OCI-LY1 (cell line): ENCODE results near the gene DPYSL3.

ENCODE experiments used
- H2AFZ ChIP-seq: fragments of 200-600 bp; sonication (generic), shearing (Covaris generic); 2 replicates; pipeline ENCODE4 v1.6.0; 2014; ENCODE audit warnings: antibody characterized with exemption, mild to moderate bottlenecking, low read length
- H3F3A ChIP-seq: fragments of 200-600 bp; sonication (generic), shearing (Covaris generic); 2 replicates; pipeline ENCODE4 v1.6.0; 2014; ENCODE audit warnings: mild to moderate bottlenecking, antibody characterized with exemption, low read length, moderate library complexity; ENCODE audit not compliant: insufficient read depth
- H3K27ac ChIP-seq: fragments of 200-600 bp; sonication (generic); 2 replicates; pipeline ENCODE4 v1.5.1; 2014; ENCODE audit warnings: low read length, mixed run types, mild to moderate bottlenecking, low read depth; ENCODE audit not compliant: poor library complexity, severe bottlenecking
- H3K27me3 ChIP-seq: fragments of 200-600 bp; sonication (generic); 2 replicates; pipeline ENCODE4 v1.6.0; 2014; ENCODE audit warnings: antibody characterized with exemption, mild to moderate bottlenecking, low read length, moderate library complexity; ENCODE audit not compliant: insufficient read depth
- H3K36me3 ChIP-seq: fragments of 200-600 bp; sonication (generic); 2 replicates; pipeline ENCODE4 v1.6.1; 2014; ENCODE audit warnings: mild to moderate bottlenecking, antibody characterized with exemption, low read length, moderate library complexity, mixed read lengths; ENCODE audit not compliant: insufficient read depth
- H3K4me1 ChIP-seq: fragments of 200-600 bp; sonication (generic); 2 replicates; pipeline ENCODE4 v1.5.1; 2014; ENCODE audit warnings: mild to moderate bottlenecking, low read length, moderate library complexity; ENCODE audit not compliant: insufficient read depth, severe bottlenecking
- H3K4me2 ChIP-seq: fragments of 200-600 bp; sonication (generic), shearing (Covaris generic); 2 replicates; pipeline ENCODE4 v1.6.1; 2014; ENCODE audit warnings: low read length
- H3K4me3 ChIP-seq: fragments of 200-600 bp; sonication (generic); 2 replicates; pipeline ENCODE4 v1.5.1; 2014; ENCODE audit warnings: low read length, low read depth, mild to moderate bottlenecking, mixed read lengths; ENCODE audit not compliant: poor library complexity, severe bottlenecking
- H3K79me2 ChIP-seq: fragments of 200-600 bp; shearing (Covaris generic); 2 replicates; pipeline ENCODE4 v1.6.1; 2016; ENCODE audit warnings: mixed run types, low read length, mixed read lengths; ENCODE audit not compliant: insufficient read depth
- H3K9ac ChIP-seq: fragments of 200-600 bp; sonication (generic), shearing (Covaris generic); 2 replicates; pipeline ENCODE4 v1.6.1; 2014; ENCODE audit warnings: mild to moderate bottlenecking, low read length, mixed read lengths
- H3K9me2 ChIP-seq: fragments of 200-600 bp; sonication (generic), shearing (Covaris generic); 2 replicates; pipeline ENCODE4 v1.6.1; 2014; ENCODE audit warnings: low read depth, mild to moderate bottlenecking, low read length, mixed read lengths
- H3K9me3 ChIP-seq: fragments of 200-600 bp; shearing (Covaris generic); 2 replicates; pipeline ENCODE4 v1.6.1; 2014; ENCODE audit warnings: low read length, mixed read lengths
- H4K20me1 ChIP-seq: fragments of 200-600 bp; sonication (generic), shearing (Covaris generic); 2 replicates; pipeline ENCODE4 v1.6.0; 2016; ENCODE audit warnings: mild to moderate bottlenecking, low read length; ENCODE audit not compliant: insufficient read depth
- CTCF ChIP-seq: fragments of 200-600 bp; sonication (generic), shearing (Covaris generic); IDR thresholded peaks from 2 replicates; pipeline ENCODE4 v1.5.1; 2017; ENCODE audit warnings: mild to moderate bottlenecking, antibody characterized with exemption, low read length, moderate library complexity, mixed read lengths
- EZH2 ChIP-seq: fragments of 200-600 bp; sonication (generic), shearing (Covaris generic); IDR thresholded peaks from 2 replicates; pipeline ENCODE4 v1.8.0; 2017; ENCODE audit warnings: borderline replicate concordance, mixed run types, mild to moderate bottlenecking, antibody characterized with exemption, low read length, moderate library complexity, mixed read lengths

DPYSL3 gene

DNA sequence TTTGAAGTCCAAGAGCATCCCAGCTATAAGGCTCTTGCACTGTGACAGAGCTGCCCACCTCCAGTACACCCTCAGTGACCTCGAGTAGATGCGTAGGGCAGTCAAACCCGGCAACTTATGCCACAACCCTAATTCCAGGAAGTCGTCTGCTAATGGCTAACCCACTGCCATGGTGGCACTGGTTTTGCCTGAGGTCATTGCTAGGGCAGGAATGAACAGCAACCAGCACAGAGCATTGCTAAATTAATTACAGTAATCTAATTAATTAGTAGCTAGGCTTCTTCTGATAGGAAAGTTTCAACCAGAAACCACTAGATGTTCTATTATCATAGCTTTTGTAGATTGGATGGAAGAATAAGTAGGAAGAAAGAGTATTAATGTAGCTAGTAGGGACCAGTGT, 122.8 kb downstream of the DPYSL3 start:
- H3K4me3 ChIP-seq, result no peak overlapping the region
- no peaks in the 10 kb centered on the region for H3K27me3 ChIP-seq
- H3K9me2 ChIP-seq, result no peaks in the 10 kb centered on the region
- TF ChIP-seq CTCF (no peak), EZH2 (no peak)
- H4K20me1 ChIP-seq, result no peaks in the 10 kb centered on the region
- H3K36me3 ChIP-seq, result no peaks in the 10 kb centered on the region
- no peak overlapping the region for H3K9ac ChIP-seq
- H3F3A ChIP-seq, result no peaks in the 10 kb centered on the region
- no peak overlapping the region for H3K4me2 ChIP-seq
- H3K4me1 ChIP-seq, result no peaks in the 10 kb centered on the region
- H2AFZ ChIP-seq, result no peak overlapping the region
- no peak overlapping the region for H3K27ac ChIP-seq
- H3K9me3 ChIP-seq, result no peaks in the 10 kb centered on the region
- H3K79me2 ChIP-seq, result no peaks in the 10 kb centered on the region

GRCh38 chr5:147384346-147385193, 125.3 kb downstream of the DPYSL3 start:
- Histone ChIP-seq H4K20me1 (no peaks in the 10 kb centered on the region), H3K9me2 (no peaks in the 10 kb centered on the region), H3K4me2 (no peak overlapping the region), H3K79me2 (no peaks in the 10 kb centered on the region), H3K27ac (no peak overlapping the region), H2AFZ (no peak overlapping the region), H3K27me3 (no peaks in the 10 kb centered on the region), H3K4me3 (no peak overlapping the region), H3K36me3 (no peaks in the 10 kb centered on the region), H3K4me1 (no peaks in the 10 kb centered on the region), H3K9ac (no peak overlapping the region), H3F3A (no peaks in the 10 kb centered on the region), H3K9me3 (no peaks in the 10 kb centered on the region)
- TF ChIP-seq EZH2, result no peak
- TF ChIP-seq CTCF, result no peak

DNA sequence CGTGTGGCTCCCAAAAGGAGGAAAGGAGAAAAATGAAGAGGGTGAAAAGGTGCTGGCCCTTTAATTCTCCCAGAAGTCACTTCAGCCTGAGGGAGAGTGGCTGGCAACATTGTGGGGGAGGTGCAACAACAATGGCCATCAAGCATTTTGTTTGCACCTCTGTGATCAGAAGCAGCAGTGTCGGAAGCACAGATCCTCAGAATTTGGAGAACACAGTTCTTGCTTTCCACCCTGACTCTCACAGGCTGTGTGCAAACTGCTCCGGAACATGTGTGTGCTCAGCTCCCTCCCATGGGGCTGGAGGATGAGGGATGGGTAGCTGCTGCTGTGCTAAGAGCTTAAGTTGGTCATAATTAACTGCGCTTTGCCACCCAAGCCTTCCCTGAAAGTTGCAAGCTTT, 127.1 kb downstream of the DPYSL3 start:
- Histone ChIP-seq H3K27ac (no peak overlapping the region), H3K4me2 (no peak overlapping the region), H3K27me3 (no peaks in the 10 kb centered on the region), H4K20me1 (no peaks in the 10 kb centered on the region), H3K4me3 (no peak overlapping the region), H3K9me2 (no peaks in the 10 kb centered on the region), H3K79me2 (no peaks in the 10 kb centered on the region), H3K4me1 (no peaks in the 10 kb centered on the region), H2AFZ (no peak overlapping the region), H3K36me3 (no peaks in the 10 kb centered on the region), H3F3A (no peaks in the 10 kb centered on the region), H3K9ac (no peak overlapping the region), H3K9me3 (no peaks in the 10 kb centered on the region)
- TF ChIP-seq EZH2 (no peak), CTCF (no peak)
